ENCODE measurements around the gene CDK5RAP3.
"Not testable (repeated sequence)": the region's sequence is repeated elsewhere in the genome, so short reads cannot be mapped to it uniquely, and the experiment has no call there.

CDK5RAP3 gene

DNA sequence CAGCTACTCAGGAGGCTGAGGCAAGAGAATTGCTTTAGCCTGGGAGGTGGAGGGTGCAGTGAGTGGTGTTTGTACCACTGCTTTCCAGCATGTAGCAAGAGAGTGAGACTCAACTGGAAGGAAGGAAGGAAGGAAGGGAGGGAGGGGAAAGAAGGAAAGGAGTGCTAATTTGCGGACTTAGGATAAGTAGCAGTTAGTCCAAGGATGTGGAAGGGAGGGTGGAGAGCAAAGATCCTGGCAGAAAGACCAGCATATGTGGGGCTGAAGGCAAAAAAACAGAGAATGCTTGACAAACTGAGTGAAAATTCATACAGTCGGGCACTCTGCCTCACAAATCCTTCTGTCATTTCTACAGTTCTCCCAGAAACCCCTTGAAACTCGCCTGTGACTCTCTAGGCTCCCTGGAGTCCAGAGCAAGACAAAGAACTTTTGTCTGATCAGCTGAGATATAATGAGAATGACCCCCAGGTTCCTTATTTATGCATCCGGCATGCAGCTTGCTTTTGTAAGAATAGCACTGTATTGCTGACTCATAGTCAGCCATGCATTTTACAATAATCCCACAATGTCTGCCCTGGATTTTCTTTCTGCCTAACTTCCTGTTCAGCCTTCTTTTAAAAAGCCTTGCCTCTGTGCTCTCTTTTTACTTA lies 31.5 kb downstream of the CDK5RAP3 start:
- DNase-seq: no peak

DNA sequence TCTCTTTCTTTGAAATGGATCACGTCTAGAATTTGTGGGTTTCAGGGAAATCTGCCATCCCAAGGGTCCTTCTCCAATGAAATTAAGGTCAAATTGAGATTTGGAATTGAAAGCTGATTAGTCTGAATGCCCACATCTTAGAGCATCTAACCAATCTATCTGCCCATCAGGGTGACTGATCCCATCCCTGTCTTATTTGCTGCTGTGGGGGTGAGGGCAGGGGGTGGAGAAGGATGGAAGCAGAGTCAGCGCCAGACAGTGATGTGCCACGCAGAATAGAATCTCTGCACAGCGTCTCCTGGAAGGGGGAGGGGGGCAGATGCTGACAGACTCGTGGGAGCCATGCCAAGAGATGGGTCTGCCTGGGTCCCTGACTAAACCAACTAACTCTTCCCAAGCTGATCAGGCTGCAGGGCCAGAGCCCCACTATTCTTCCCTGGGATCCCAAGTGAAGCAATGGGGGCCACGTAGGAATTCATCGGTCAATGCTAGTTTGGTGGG lies 32.1 kb downstream of the CDK5RAP3 start:
- DNase-seq: no peak

DNA sequence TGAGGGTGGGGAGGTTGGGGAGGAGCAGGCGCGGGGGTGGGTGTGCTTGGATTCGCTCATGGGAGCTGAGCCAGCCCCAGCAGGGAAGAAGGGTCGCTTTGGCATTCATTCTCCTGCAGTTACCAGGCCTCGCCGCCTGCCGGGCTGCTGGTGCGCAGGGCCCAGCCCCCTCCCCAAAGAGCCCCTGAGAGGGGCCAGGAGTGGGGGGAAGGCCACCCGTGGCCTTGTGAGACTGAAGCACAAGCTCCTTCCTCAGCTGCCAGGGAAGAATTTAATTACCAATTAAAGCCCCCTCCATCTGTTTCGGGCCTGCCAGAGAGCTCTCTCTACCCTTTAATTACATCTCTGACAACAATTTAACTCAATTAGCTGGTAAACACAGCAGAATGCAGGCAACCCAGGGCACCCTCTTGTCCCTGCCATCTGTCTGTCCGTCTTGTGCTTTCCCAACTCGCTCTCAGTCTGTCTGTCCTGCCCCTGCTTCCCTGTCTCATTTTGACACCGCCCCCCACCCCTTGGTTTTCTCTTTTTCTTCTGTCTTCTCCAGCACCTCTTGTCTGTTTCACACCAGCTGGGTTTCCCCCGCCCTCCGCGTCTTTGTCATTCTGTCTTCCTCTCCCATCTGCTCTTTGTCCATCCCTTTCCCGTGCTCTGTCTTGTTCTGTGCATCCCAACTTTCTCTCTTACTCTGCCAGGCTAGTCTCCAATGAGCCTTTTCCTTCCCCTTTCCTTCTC lies 32.7 kb downstream of the CDK5RAP3 start:
- no peak for DNase-seq

DNA sequence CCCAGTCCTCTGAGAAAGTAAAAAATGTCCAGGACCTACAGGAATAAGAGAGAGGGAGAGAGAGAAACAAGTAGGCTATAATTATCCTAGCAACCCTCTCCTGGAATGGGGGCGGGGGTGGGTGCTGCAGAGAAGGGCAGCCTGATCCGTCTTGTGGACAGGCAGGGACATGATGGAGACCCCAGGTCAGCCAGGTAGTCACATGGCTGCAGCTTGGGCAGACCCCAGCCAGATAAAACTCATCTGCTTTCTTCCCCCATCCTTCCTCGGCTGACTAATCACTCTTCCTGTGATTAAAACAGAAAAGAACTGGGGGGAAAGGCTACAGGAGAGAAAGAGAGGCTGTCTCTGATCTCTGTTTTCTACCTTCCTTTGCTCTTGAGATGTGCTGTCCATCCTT lies 34.1 kb downstream of the CDK5RAP3 start:
- no peak for DNase-seq

DNA sequence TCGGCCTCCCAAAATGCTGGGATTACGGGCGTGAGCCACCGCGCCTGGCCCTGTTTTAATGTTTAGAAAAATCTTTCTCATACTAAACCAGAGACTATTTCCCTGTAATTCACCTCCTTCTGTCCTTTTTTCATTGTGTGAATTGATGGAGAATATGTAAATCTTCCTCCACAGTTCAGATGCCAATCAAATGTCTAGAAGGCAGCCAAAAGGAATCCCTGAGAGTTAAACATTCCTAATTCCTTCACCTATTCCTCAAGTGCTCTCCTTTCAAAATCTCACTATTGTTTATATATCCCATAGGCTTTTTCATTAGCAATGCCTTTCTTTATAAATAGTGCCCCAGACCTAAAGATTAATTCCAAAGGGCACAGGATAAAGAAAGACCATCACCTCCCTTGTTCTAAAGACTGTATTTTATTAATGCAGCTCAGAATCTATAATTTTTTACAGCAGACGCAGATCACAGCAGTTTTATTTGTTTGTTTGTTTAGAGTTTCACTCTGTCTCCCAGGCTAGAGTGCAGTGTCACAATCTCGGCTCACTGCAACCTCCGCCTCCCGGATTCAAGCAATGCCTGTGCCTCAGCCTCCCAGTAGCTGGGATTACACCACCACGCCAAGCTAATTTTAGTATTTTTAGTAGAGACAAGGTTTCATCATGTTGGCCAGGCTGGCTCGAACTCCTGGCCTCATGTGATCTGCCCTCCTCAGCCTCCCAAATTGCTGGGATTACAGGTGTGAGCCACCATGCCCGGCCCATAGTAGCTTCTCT lies 36.2 kb downstream of the CDK5RAP3 start:
- no peak for DNase-seq

DNA sequence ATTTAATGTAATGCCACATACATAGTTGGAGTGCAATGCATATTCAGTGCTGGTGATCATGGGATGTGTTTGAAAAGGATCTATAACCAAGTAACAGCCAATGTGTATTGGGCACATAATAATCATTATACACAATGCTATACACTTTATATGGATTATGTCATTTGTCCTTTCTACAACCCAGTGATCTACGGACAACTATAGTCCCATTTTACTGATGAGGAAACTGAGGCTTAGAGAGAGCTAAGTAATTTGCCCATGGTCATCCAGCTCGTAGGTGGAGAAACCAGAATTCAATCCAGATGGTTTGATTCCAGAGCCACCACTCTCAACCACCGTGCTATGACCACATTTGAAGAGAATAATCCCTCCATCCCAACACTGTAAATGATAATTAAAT lies 39.3 kb downstream of the CDK5RAP3 start:
- no peak for DNase-seq

DNA sequence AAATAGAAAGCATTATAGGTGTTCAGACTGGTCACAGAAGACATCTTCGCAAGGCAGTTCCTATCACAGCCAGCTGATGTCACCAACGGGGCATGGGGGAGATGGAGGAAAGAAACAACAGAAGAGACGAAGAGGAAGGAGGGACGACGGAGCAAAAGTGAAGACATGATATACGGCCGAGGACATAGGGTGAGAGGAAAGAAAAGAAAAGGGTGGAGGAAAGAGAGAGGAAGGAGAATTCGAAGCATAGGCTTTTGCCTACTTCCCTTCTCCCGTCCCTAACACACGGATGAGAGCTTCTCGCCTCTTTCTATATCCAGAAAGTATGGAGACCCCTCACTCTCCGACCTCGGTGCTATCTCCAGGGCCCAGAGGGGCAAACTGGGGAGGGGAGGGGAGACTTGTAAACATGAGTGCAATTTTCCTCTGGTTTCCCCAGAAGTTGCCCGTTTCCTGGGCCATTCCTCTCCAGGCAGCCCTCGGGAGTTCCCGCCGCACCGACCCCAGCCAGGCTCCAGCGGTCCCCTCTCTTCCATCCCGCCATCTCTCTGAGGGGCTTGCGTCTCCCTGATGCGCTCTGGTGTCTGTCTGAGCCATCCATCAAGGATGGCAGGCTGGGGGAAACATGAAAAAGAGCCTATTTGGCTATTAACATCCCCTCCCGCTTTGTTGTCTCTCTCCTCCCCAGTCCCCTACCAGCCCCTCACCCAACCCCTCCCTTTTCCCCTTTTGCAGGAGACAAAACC lies 40.7 kb downstream of the CDK5RAP3 start:
- peak; percentile 16 for DNase-seq

DNA sequence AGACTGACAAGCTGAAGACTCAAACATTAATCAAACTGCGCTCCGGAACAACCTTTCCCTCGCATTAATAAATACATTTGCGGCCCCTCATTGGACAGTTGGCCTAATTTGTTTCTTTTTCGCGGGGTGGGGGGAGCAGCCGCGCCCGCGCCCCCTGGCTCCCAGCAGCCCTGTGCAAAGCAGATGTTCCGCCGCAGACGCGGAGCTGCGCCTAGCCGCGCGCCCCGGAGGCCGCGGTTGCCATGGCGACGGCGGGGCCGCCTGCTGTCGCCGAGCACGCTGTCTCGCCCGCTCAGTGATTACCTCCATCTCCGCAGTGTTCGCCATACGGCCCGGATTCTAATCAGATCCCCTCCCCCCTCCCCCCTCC lies 41.2 kb downstream of the CDK5RAP3 start:
- DNase-seq: peak; percentile 52

DNA sequence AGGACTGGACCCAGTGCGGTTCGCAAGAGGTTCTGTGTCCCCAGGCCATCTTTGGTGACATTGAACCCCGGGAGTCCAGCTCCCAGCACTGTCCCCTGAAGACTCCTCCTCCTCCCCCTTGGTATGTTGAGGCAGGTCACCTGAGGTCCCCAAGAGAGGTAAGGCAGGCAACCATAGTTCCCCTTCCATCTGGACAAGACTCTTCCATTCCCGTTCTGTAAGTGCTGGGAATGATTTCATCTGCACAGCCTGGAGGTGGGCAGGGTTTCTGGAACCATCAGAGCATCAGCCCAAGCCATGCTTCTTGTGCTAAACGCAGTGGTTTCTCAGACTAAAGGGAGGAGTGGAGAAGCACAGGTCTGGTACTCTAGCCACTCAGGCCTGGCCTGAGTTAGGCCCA lies 41.7 kb downstream of the CDK5RAP3 start:
- DNase-seq: no peak

DNA sequence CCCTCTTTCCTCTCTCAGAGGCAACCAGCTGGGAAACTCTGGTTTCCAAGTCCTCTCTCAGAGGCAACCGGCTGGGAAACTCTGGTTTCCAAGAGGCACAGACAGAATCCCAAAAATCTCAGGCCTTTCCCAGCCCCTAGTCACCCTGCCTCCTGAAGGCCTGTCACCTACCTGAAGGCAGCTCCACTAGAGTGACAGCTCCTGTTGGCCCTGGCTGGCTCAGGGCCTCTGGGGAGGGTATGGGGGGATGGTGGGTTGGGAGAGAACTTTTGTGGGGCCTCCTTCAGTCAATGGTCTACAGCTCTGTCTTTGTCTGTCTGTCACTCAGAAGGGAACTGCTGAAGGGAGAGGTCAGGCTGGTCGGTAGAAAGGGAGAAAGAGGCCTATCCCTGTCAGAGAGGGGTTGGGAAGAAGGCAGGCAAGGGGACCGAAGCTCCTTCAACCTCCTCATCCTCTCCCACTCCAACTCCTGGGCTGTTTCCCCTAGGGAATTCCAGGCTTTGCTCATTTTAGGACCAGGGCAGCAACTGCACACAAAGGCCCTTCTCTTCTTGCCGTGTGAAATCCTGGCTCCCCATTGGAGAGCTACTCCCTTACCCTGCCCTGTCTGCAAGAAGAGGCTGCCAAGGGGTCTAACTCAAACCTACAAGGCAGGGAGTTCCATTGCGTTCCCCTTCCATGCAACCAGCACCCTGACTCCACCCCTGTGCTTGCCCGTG lies 43.1 kb downstream of the CDK5RAP3 start:
- DNase-seq: no peak

DNA sequence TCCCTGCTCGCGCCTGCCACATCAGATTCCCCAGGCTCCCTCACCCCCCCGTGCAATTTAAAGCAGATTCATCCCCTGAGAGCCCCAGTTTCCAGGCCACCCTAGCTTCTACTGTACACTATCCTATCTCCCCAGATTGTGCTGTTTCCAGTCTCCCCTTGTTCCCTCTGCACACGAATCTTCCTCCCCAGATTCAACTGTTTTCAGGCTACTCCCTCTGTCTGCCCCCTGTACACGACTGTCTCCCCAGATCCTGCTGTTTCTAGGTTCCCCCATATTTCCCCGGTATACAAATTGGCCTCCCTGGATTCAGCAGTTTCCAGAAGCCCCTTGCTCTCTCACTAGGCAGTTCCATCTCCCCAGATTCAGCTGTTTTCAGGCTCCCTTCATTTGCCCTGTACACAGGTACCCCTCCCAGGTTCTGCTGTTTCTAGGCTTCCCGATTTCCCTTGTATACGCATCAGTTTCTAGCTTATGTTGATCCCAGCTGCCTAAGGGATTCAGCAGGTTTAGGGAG lies 43.7 kb downstream of the CDK5RAP3 start:
- DNase-seq: no peak

DNA sequence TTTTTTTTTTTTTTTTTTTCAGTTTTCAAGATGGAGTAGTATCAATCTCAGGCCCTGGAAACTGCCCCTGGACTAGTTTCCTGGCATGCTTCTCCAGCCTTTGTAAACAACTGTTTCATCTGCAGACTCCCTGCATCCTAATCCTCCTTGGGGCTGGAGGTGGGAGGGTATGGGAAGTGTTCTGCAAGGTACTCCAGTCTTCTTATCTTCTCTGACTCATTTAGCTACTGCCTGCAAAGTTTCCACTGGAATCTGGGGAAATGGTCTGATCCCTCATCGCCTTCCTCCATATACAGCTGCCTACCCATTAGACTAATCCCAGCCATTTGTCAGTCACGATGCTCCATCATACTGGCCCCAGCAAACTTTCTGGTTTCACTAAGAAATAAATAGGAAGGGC lies 45.2 kb downstream of the CDK5RAP3 start:
- DNase-seq: no peak

DNA sequence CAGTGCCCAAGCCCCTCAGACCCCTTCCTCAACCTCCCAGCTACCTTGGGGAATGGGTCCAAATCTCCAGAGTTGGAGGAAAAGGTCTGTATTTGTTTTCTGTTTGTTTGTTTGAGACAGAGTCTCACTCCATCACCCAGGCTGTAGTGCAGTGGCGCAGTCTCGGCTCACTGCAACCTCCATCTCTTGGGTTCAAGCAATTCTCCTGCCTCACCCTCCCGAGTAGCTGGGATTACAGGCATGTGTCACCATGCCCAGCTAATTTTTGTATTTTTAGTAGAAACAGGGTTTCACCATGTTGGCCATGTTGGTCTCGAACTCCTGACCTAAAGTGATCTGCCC lies 46.9 kb downstream of the CDK5RAP3 start:
- not testable (repeated sequence) for DNase-seq

DNA sequence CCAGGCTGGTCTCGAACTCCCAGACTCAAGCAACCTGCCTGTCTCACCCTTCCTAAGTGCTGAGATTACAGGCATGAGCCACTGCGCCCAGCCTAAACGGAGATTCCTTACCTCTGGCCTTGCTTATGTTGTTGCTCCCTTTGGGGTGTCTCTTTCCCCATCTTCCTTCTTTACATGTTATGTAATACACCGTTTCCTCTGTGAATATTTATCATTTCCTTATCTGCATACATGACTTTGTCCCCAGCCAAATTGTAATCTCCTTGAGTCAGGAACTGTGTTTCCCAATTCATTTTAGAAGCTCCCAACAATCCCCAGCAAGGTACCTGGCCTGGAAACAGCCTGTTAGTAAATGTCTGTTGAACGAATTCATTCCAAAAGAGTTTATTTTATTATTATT lies 51.0 kb downstream of the CDK5RAP3 start:
- DNase-seq: no peak

DNA sequence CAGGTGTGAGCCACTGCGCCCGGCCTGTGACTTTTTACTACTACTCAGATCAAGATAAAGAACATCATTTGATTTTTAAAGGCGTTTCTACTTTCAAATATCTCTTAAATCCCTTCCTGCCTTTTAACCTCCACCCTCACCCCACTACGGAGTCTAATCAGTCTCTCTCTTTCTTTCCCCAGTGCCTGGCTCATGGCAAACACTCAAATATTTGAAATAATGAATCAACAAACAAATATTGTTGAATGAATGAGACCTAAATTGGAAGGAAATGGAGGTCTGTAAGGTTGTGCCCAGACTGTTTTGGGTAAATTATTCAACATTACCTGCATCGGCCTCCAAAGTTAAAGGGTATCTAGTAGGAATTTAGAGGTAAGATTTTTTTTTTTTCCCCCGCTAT lies 52.0 kb downstream of the CDK5RAP3 start:
- no peak for DNase-seq

DNA sequence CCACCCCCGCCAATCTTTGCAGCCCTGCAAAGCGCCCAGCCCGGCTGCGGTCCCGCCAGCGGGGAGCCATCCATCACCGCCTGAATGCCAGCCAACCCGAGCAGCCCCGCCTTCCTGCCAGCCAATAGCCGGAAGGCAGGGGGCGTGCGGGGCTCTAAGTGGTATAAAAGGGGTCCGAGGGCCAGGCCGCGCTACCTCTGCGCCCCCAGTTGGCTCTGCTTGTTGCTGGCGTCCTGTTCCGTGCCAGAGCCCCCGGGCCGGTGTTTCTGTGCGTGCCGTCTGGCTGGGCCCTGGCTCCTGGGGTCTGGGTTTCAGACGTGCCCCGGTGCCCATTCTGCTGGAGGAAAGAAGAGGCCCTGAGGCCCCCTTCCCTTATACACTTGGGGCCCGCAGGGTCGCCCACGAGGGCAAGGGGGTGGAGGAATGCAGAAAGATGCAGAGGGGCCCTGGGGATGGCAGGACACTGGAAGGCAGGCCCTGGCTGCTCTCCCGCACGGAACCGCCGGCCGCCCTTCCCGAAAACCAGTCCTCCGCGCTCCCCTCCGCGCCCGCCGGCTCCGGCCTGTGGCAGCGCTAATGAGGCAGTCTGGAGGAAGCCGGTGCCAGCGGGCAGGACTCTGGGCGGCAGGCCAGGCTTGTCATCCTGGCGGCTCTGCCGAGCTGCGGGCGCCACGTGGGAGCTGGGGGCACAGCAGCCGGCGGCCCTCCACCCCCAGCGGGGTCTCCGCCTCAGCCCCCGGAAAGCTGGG lies 52.7 kb downstream of the CDK5RAP3 start:
- DNase-seq: peak; percentile 16

DNA sequence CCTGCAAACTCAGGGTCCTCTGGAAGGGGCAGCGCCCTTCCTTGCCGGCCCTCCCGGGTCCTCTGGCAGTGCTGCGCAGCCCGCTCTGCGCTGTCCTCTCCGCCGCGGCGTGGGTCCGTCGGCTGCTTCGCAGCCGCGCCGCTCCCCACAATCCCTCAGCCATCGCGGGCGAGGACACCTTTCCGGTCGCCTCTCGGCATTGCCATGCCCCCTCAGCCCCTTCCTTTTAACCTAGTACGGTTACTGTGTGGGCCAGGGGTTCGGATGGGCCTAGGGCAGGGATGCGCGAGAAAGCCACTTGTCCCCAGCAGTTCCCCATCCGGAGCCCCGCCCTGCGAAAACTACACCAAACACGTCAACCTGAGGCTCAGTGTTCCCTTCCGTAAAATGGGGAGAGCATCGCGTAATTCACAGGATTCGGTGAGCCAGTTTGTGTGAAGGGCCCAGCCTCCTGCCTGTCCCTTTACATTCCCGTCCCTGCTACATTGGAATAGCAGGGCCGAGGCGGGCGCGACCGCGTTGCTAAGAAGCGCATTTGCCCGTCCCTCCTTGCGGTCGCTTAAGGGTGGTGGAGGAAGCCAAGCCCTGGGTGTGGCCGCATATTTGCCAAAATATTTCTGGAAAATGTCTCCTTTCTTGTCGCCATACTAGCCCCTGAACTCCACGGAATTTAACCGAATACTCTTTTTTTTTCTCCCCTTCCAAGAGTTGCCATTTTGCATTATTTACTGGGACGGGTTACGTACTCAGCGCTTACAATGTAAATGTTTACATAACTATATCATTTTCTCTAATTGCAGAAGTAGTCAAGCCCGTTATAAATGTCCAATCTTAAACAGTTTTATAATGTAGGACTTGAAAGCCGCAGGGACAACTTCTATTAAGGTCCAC lies 53.5 kb downstream of the CDK5RAP3 start:
- peak; percentile 26 for DNase-seq

DNA sequence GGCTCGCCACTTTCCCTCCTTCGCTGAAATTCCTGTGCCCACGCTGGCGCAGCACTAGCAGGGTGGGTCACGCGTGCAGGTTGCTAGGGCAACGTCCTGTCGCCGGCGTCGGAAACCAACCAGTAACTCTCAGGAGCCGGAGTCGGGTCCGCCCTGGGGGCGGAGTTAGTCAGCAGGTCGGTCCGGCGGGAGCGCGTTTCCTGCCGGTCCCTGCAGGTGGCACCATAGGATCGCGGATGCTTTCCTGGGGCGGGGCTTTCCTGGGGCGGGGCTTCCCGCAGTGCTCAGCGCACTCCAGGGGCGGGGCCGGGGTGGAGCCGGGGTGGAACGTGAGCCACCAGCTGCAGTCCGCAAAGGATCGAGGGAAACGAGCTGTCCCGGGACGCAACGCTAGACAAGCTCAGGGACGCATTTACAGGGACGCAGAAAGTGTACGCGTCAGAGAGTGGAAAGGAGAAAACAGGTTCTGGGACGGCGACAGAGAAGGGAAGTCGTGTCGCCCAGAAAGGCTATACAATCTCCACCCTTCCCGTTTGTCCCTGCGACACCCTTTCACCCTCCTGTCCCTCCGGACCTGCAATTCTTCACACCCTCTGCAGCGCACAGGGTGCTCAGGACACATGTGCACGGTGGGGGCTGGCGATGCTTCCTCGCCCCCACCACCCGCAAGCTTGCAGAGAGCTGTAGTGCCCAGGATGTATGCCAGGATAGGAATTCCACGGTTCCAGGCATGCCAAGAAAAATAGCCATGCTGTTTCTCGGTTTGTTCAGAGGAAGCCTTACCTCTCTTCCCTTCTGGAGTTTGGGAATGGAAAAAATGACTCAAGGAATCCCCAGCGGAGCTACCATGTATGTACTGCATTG lies 54.4 kb downstream of the CDK5RAP3 start:
- DNase-seq: peak; percentile 98

DNA sequence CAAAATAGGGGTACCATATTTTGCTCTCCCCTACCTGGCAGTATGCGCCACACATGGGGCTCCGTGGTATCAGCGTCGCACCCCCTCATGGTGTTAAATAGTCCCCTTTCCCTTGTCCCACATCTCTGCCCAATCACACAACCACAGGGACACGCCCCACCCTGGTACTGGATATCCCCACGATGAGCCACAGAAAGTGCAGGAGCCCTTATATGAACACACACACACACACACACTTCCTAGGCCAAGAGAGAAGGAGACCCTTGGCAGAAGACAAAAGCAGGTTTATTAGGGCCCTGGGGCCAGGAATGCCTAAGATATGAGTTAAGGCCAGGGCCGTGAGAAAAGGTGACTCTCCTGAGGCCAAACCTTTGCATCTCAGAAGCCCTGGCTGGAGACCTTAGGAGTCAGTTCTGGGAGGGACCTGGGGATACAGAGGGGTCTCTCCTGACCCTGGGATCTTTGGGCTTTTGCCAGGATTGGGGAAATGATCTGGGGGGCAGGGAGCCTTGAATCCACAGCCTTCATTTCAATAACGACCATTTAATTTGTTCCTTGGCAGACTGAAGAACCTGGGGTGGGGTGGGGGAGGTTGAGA lies 55.1 kb downstream of the CDK5RAP3 start:
- no peak for DNase-seq

Data from activated gamma-delta T cell treated with Interleukin-2 at 50 U/mL for 16 hours (primary cell).